ENCODE data around the gene BAZ1B. TPM values are rescaled to one million over a fixed set of nuclear protein-coding genes. Genes with fewer than 3 reads are reported as not detected.
A peak's percentile ranks its signal among the peaks of the same experiment; 100 is the strongest.

BAZ1B gene
- total RNA-seq, 2 experiments from 2014 or later, result 77.8 to 117 TPM

DNA sequence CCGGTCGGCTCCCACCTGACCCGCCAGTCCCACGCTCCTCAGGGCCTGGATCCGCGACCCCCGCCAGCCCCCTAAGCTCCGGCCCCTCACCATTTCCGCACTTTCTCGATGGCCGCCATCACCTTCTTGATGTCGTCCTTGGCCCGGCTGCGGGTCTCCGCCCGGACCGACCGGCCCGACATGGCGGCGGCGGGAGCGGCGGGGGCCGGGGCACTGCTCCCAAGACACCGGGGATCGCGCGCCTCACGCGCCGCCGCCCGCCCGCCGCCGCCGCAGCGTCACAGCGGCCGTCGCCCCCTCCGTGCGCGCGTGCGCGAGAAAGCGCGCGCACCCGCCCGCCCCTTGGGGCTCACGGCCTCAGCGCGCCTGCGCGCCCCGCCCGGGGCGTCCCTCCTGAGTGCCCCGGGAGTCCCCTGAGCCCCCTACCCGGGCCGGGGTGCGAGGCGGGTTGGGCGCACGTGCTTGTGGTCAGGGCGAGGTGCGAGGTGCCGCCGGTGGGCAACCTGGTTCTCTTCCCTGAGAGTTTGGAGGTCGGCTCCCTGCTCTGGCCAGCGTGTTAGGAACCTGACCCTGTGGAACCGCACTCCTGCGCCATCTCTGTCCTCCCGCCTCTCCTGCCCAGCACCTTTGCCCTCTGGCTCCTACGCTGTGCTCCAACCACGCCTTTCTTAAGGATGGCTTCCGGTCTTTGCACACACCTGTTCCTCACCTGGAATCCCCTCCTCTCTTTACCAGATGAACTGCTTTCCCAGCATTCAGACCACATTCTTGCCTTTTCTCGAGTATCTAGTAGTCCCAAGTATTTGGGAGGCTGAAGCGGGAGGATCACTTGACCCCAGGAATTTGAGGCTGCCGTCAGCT, 35.5 kb upstream of the BAZ1B start, which contains the start of gene BCL7B:
Gene BCL7B (minus strand): TSS at position 294 of the 861 bp plus-strand sequence. CDS start 112 bp downstream, at position 182.
- ChIA-PET CTCF (ENCODE audit: unreplicated experiment) (no interaction called here), POLR2A (interaction anchor here (0.5 to 1.9 kb wide), 5 partner anchors 30 to 1100 kb away, joined by 3 to 9 read pairs (median 4); partner anchors contain the start of genes BAZ1B and GTF2I)
- peak within 1 kb of the TSS; percentile 66 for H2AFZ ChIP-seq (ENCODE audit: low read length)
- peaks cover 36% of the 10 kb centered on the region for H3K79me2 ChIP-seq (ENCODE audit: insufficient read depth, low read depth, low read length)
- H4K20me1 ChIP-seq (ENCODE audit: insufficient read depth, low read length), result peaks cover 6% of the 10 kb centered on the region; the same call in 1 of the 2 replicates
- H3K4me2 ChIP-seq (ENCODE audit: low read length), result peak within 1 kb of the TSS; percentile 99
- peaks cover 25% of the 10 kb centered on the region for H3K36me3 ChIP-seq (ENCODE audit: insufficient read depth, low read length)
- no peak for TF ChIP-seq EZH2phosphoT487 (IDR thresholded peaks at IDR 0.05; ENCODE audit: borderline replicate concordance, low read depth, low read length)
- TF ChIP-seq, protein P1, sequence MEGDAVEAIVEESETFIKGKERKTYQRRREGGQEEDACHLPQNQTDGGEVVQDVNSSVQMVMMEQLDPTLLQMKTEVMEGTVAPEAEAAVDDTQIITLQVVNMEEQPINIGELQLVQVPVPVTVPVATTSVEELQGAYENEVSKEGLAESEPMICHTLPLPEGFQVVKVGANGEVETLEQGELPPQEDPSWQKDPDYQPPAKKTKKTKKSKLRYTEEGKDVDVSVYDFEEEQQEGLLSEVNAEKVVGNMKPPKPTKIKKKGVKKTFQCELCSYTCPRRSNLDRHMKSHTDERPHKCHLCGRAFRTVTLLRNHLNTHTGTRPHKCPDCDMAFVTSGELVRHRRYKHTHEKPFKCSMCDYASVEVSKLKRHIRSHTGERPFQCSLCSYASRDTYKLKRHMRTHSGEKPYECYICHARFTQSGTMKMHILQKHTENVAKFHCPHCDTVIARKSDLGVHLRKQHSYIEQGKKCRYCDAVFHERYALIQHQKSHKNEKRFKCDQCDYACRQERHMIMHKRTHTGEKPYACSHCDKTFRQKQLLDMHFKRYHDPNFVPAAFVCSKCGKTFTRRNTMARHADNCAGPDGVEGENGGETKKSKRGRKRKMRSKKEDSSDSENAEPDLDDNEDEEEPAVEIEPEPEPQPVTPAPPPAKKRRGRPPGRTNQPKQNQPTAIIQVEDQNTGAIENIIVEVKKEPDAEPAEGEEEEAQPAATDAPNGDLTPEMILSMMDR (conservative IDR thresholded peaks at IDR 0.05; ENCODE audit: low read length), result no peak
- peak within 1 kb of the TSS; percentile 91 for H3K4me3 ChIP-seq (ENCODE audit: low read depth, low read length, poor library complexity, severe bottlenecking)
- peak within 1 kb of the TSS; percentile 85 for H3K27ac ChIP-seq (ENCODE audit: low read depth, low read length, poor library complexity, severe bottlenecking)
- peak; percentile 86 for DNase-seq (ENCODE audit: low spot score)
- no peaks in the 10 kb centered on the region for H3K9me3 ChIP-seq (ENCODE audit: low read length)
- no peaks in the 10 kb centered on the region for H3K9me2 ChIP-seq (ENCODE audit: insufficient read depth, low read length)
- H3K4me1 ChIP-seq (ENCODE audit: insufficient read depth, low read length, poor library complexity, severe bottlenecking), result peaks cover 19% of the 10 kb centered on the region
- intact Hi-C loops (cut with micrococcal nuclease; ENCODE audit: unreplicated experiment), result loop anchor here (1.0 kb wide), 3 partner anchors 21 to 35 kb away; partner anchors contain the start of genes BAZ1B and TBL2
- BruUV-seq (replicated peaks), result TSS peak; percentile 78

DNA sequence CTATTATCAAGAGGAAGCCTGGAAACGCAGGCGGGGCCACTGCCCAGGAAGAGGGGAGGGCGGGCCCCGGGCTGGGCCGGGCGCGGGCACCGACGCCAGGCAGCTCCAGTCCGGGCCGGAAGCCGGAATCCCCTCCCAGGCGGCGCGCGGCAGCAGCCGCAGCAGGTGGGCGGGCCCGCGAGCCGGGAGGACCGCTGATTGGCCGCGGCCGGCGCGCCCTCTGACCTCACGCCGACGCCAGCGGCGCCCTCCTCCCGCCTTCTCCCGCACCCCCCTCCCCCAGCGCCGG, 35.0 kb upstream of the BAZ1B start:
- ChIA-PET POLR2A (interaction anchor here (0.6 to 1.4 kb wide), 4 partner anchors 10 to 739 kb away, joined by 3 to 7 read pairs (median 4); partner anchors contain the start of gene BAZ1B), CTCF (ENCODE audit: unreplicated experiment) (no interaction called here)
- Histone ChIP-seq H3K4me1 (ENCODE audit: insufficient read depth, low read length, poor library complexity, severe bottlenecking) (peaks cover 19% of the 10 kb centered on the region), H3K79me2 (ENCODE audit: insufficient read depth, low read depth, low read length) (peaks cover 36% of the 10 kb centered on the region), H4K20me1 (ENCODE audit: insufficient read depth, low read length) (peaks cover 6% of the 10 kb centered on the region; the same call in 1 of the 2 replicates), H3K9me2 (ENCODE audit: insufficient read depth, low read length) (no peaks in the 10 kb centered on the region), H3K4me3 (ENCODE audit: low read depth, low read length, poor library complexity, severe bottlenecking) (peak overlapping the region; percentile 91), H3K27ac (ENCODE audit: low read depth, low read length, poor library complexity, severe bottlenecking) (peak overlapping the region; percentile 85), H3K4me2 (ENCODE audit: low read length) (peak overlapping the region; percentile 99), H3K9me3 (ENCODE audit: low read length) (no peaks in the 10 kb centered on the region), H3K36me3 (ENCODE audit: insufficient read depth, low read length) (peaks cover 30% of the 10 kb centered on the region), H2AFZ (ENCODE audit: low read length) (no peak overlapping the region; the same call in 1 of the 2 replicates)
- peak; percentile 93 for DNase-seq (ENCODE audit: low spot score)
- TF ChIP-seq, protein P1 (conservative IDR thresholded peaks at IDR 0.05; ENCODE audit: low read length), result no peak
- no peak for TF ChIP-seq EZH2phosphoT487 (IDR thresholded peaks at IDR 0.05; ENCODE audit: borderline replicate concordance, low read depth, low read length)
- BruUV-seq (replicated peaks), result no TSS peak
- intact Hi-C loops (cut with micrococcal nuclease; ENCODE audit: unreplicated experiment), result loop anchor here (1.0 kb wide), 3 partner anchors 21 to 35 kb away; partner anchors contain the start of genes BAZ1B and TBL2

Data from OCI-LY7 (cell line).